GM18868 (cell line): ENCODE results near the gene ERBIN.
"Not testable (repeated sequence)": the region's sequence is repeated elsewhere in the genome, so short reads cannot be mapped to it uniquely, and the experiment has no call there.

Experiments used
- ATAC-seq: cut with Tn5 transposase; IDR thresholded peaks from one replicate; pipeline ENCODE4 v1.9.1; 2021; ENCODE audit warnings: mild to moderate bottlenecking, moderate library complexity; ENCODE audit not compliant: unreplicated experiment

ERBIN gene

GRCh38 chr5:65914641-65915196 lies 11.7 kb upstream of the ERBIN start:
- no peak for ATAC-seq

DNA sequence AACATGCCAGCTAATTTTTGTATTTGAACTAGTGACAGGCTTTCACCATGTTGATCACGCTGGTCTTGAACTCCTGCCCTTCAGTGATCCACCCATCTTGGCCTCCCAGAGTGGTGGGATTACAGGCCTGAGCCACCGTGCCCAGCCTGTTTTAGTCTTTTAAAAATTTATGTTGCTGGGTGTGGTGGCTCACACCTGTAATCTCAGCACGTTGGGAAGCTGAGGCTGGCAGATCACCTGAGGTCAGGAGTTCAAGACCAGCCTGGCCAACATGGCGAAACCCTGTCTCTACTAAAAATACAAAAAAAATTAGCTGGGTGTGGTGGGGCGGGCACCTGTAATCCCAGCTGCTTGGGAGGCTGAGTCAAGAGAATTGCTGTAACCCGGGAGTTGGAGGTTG lies 10.7 kb upstream of the ERBIN start:
- not testable (repeated sequence) for ATAC-seq

GRCh38 chr5:65916066-65916465 lies 10.3 kb upstream of the ERBIN start:
- ATAC-seq = no peak

GRCh38 chr5:65916636-65917035 lies 9.7 kb upstream of the ERBIN start:
- ATAC-seq = no peak

GRCh38 chr5:65919773-65920172 lies 6.6 kb upstream of the ERBIN start:
- no peak for ATAC-seq

DNA sequence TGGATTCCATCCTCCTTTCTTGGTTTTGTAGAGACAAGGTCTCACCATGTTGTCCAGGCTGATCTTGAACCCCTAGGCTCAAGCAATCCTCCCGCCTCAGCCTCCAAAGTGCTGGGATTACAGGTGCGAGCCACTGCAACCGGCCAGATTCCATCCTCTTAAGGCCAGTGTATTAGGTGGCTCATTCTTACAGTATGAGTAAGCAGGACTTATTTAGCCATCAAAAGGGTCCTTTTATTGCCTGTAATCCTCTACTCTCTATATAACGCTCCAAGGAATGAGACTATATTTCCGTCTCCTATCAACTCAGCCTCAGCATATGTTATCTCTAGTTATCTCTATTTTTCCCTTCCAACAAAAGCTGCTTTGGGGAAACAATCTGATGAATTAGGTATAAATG lies 3.0 kb upstream of the ERBIN start:
- no peak for ATAC-seq

GRCh38 chr5:65924366-65925043 lies 1.9 kb upstream of the ERBIN start:
- ATAC-seq = peak; percentile 11

GRCh38 chr5:65925044-65925600 lies 1.3 kb upstream of the ERBIN start:
- peak; percentile 62 for ATAC-seq

- peak; percentile 65 for ATAC-seq
These were observed 637 bp upstream of the ERBIN start for GRCh38 chr5:65925601-65926275.

DNA sequence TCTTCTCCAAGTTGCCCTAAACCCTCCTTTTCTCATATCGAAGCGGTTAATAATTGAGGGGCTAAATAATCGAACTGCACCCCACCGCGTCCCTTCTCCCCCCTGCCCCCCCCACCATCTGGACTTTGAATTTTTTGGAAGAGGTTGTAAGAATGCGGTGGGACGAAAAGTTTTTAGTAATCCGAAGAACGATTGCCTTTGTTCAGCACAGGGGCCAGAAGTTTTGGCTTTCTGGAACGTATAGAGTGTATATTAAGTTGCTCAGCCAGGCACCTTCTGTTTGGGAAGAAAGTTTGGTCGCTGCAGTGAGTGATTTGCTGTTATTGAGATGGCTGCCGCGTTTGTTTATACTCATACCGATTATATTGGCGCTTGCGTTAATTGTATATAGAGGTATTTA lies 518 bp downstream of the ERBIN start:
- no peak for ATAC-seq

- ATAC-seq = peak; percentile 28
These were observed 1.3 kb downstream of the ERBIN start for GRCh38 chr5:65927503-65928321.

GRCh38 chr5:65928322-65928752 lies 2.0 kb downstream of the ERBIN start:
- ATAC-seq = no peak

GRCh38 chr5:65928860-65929259 lies 2.5 kb downstream of the ERBIN start:
- ATAC-seq = no peak

- ATAC-seq = no peak
These were observed 6.3 kb downstream of the ERBIN start for GRCh38 chr5:65932676-65933075.

DNA sequence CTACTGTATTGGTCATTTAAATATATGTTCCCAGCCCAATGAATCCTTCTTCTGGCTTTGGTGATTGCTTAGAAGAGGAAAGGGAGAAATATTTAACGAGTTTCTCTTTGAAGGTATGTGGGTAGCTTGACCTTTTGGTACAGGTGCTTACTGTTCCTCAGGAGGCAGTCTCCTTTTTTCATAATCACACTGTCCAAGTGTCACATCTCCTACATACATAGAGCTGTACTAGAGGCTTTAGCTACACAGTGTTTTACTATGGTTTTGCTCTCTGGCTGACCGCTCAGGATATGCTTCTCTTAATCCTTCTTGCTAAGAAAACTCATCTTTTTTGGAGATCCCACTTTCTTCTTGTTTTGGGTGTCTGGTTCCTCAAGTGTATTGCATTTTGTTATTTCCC lies 6.9 kb downstream of the ERBIN start:
- ATAC-seq = no peak

GRCh38 chr5:65938256-65938655 lies 11.9 kb downstream of the ERBIN start:
- peak; percentile 81 for ATAC-seq

GRCh38 chr5:65943771-65944170 lies 17.4 kb downstream of the ERBIN start:
- no peak for ATAC-seq

DNA sequence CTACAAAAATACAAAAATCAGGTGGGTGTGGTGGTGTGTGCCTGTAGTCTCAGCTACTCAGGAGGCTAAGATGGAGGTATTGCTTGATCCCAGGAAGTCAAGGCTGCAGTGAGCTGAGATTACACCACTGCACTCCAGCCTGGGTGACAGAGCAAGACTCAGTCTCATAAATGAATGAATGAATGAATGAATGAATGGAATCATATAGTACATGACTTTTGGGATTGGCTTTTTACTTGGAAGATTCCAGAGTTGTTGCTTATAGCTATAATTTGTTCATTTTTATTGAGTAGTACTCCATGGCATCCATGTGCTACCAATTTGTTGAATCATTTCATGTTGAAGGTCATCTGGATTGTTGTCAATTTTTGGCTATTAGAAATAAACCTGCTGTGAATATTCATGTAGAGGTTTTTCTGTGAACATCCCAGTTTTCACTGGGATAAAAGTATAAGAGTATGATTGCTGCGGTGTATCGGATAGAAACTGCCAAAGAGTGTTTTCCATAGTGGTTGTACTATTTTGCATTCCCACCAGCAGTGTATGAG lies 19.9 kb downstream of the ERBIN start:
- no peak for ATAC-seq

- ATAC-seq = no peak
These were observed 21.9 kb downstream of the ERBIN start for GRCh38 chr5:65948115-65948747.

DNA sequence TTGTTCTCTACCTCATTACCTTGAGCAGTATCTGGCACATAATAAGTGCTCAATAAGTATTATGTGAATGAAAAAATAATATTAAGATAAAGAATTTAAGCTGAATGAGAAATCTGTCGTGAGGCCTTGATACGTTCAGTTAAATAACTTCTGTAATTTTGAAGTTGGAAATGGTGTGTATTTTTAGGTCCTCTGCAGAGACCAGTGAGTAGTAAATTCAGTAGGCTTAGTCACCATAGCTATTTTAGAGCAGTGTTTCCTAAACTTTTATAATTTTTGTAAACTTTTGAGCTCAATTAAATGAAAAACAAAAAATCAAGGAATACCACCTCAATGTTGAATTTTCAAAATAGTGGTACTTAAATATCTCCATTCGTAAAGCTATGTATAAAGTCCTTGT lies 25.0 kb downstream of the ERBIN start:
- no peak for ATAC-seq
